Stimulated activated CD4-positive, alpha-beta T cell treated with anti-CD3 and anti-CD28 coated beads, Interleukin-4, amount 100 ng/mL, for 24 hours (primary cell): ENCODE measurements around the gene PTPRF.
"Not testable (repeated sequence)": the region's sequence is repeated elsewhere in the genome, so short reads cannot be mapped to it uniquely, and the experiment has no call there.

Experiments
- DNase-seq: peaks from one replicate; pipeline ENCODE4 v3.0.0-alpha.2; 2020

PTPRF gene

DNA sequence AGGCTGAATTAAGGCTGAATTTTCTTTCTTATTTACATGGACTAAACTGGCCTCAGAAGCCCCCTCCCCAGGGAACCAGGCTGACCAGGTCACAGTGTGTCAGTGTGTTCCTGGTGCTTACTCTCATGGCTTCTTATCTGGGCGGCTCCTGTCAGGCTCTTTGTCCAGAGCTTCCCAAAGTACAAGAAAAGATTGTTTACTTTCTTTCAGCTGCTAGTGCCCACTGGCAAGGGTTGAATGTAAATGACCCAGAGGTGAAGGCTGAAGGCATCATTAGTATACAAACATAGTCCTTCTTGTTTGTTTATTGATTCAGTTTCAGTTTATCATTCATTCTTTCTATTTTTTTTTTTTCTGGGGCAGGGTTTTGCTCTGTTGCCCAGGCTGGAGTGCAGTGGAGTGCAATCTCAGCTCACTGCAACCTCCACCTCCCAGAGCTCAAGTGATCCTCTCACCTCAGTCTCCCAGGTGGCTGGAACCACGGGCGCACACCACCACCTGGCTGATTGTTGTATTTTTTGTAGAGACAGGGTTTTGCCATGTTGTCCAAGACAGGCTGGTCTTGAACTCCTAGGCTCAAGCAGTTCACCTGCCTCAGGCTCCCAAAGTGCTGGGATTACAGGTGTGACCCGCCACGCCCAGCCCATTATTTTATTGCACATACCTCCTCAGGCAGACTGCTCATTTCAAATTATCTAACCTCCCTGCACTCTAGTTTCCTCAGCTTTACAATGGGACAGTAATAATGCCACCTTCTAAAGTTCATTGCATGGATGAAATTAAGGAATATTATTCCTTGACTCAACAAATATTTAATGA, 109.5 kb downstream of the PTPRF start:
- DNase-seq = no peak

DNA sequence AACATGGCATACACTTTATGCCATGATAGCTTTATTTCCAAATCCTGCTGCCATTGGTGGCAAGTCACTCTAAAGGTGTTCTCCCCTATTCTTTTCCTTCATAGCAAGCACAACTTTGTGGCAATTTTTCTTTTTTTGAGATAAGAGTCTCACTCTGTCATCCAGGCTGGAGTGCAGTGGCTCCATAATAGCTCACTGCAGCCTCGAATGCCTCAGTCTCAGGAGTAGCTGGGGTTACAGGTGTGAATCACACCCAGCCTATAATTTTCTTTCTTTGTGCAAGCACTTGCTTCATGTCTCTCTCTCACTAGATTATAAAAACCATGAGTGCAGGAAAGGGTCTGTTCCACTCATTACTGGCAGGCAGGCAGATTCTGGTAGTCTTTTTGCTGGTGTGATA, 113.9 kb downstream of the PTPRF start:
- no peak for DNase-seq

- no peak for DNase-seq
Measured at GRCh38 chr1:43645461-43645860, 114.8 kb downstream of the PTPRF start.

GRCh38 chr1:43647331-43647730, 116.6 kb downstream of the PTPRF start:
- not testable (repeated sequence) for DNase-seq

DNA sequence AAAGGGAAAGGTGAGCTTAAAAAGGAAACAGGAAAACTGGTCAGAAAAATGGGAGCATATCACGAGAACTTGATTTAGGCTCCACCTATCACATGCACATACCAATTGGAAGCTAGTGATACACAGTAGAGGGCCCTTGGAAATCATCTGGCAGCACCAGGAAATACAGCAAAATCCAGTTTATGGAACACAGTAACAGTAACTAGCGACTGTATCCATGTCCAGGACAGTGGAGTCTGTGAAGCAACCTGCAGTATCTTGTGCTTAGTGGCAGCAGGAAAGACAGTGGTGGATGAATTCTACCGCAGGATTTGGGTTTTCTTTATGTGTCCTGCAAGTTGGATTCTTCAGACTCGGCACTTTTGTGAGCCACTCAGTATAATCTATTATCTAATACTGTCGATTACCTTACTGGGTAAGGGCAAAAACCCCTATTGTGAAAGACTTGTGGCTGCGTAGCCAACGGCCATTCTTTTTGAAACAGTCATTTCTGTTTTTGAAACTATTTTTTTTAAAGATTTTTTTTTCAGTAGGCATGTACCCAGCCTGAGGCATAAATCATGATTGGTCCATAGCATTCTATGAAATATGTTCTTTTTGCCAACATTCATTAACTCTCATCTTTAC, 117.7 kb downstream of the PTPRF start:
- DNase-seq = no peak

DNA sequence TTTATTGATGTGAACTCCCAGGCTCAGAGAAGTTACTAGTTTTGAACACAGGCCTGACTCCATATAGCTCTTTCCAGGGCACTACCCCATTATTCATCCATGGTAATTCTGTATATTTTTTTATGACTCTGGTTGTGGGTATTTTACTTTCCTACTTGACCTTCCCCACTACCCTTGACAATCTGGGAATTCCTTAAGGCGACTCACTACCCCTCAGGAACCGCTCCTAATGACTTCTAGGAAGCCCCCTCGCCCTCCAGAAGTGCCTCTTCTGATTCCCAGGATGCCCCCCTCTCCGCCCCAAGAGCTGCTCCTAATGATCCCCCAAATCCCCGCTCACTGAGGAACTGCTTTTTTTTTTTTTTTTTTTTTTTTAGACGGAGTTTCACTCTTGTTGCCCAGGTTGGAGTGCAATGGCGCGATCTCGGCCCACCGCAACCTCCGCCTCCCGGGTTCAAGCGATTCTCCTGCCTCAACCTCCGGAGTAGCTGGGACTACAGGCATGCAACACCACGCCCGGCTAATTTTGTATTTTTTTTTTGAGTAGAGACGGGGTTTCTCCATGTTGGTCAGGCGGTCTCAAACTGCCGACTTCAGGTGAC, 118.3 kb downstream of the PTPRF start:
- DNase-seq = no peak

DNA sequence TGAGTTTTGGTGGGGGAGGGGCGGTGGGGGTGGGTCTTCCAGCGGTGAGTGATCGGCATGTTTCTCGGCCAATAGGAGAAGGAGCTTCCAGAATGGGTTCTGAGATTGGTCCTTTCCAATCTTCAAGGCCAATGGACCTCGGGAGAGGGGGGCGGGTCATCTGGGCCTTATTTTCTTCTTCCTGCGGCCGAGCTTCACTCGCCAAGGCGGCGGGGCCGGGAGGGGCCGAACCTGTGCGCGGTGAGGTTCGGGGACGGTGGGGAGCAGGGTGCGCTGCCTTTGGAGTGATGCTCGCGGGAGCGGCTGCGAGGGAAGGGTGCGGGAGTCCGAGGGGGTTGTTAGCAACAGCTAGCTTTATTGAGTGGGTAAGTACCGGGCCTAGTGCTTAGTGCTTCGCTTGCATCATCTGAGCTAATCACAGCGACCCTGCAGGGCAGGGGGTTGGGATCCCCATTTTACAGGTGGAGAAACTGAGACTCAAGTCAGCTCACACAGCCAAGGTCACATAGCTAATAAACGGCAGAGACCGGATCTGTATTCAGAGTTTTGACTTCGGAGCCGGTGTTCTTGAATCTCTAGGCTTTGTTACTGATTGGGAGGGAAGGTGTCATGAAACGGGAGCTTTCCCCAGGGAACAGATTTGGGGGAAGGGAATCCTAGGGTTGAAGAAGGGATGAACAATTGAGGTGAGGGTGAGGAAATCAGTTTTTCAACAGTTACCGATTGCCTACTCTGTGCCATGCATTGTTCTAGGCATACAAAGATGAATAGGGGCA, 119.8 kb downstream of the PTPRF start:
- DNase-seq = peak; percentile 95

DNA sequence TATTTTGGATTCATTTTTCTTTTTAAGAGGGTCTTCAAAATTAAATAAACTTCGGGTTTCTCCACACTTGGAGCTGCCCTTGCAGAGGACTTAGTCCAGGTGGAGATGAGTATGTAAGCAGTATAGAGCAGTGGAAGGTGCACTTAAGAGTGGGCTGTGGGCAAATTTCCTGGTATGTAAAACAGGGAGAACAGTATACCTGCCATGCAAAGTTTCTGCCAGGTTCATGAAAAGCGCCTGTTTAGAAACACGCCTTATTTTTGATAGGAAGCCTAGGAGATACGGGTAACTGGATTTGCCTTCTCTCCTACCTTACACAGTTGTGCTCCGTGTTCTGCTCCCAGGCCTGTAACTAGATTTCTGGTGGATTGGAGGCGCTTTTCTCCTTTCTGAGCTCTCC, 120.5 kb downstream of the PTPRF start:
- DNase-seq = no peak

- no peak for DNase-seq
Measured at GRCh38 chr1:43651902-43652301, 121.2 kb downstream of the PTPRF start.

DNA sequence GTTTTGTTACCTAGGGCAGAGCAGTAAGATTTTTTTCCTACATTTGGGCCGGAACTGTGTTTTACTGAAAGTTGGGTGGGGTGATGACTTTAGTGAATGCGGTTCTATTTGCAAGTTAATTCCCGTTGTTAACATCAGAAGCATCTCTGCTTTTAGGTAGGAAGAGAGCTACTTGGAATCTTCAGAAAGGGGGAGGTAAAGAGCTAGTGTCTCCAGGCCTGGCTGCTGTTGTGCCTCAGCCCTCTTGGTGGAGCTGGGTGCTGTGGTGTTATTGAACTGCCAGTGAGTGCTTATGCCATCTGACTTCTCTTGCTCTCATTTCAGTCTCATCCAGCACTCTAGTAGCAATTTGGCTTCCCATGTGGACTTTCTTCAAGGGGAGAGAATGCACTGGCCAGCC, 122.7 kb downstream of the PTPRF start:
- no peak for DNase-seq

GRCh38 chr1:43653893-43654292, 123.2 kb downstream of the PTPRF start:
- DNase-seq = no peak

DNA sequence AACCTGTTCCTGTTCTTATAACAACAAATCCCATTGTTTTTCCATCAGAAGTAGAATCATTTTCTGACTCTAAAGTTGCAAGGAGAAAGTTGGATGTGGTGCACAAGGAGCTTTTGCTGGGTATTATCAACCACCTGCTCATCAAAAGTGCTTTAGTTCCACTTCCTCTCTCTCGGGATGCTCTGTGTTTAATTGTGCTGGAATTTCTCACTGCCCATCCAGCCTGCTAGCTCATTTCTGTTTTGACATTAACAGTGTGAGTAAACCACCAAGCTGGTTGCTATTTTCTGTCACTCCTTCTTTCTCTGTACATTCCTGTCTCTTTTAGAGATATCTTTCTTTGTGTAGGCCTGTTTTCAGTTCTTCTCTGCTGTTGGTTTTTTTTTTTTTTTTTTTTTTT, 125.3 kb downstream of the PTPRF start:
- DNase-seq = no peak

- DNase-seq = no peak
Measured at GRCh38 chr1:43659212-43660166, 128.8 kb downstream of the PTPRF start.

DNA sequence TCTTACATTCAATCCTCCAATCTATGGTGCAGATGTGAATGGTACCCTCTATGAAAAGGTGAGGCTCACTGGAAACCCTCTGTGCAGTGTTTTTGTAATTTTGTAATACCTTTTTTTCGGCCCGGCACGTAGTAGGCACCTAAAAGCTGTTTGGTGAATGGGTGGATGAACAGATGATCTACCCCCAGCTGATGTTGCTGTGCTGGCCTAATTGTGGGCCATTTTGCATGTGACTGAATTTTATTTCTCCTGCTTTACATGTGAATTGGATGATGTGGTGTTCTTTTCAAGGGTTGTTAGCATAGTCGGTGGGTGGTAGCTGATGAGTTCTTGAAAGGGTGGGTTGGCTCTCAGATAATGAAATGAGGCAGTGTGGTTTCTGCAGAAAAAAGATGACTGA, 129.7 kb downstream of the PTPRF start:
- no peak for DNase-seq

GRCh38 chr1:43664369-43664768, 133.7 kb downstream of the PTPRF start:
- no peak for DNase-seq

GRCh38 chr1:43666608-43667007, 135.9 kb downstream of the PTPRF start:
- no peak for DNase-seq

DNA sequence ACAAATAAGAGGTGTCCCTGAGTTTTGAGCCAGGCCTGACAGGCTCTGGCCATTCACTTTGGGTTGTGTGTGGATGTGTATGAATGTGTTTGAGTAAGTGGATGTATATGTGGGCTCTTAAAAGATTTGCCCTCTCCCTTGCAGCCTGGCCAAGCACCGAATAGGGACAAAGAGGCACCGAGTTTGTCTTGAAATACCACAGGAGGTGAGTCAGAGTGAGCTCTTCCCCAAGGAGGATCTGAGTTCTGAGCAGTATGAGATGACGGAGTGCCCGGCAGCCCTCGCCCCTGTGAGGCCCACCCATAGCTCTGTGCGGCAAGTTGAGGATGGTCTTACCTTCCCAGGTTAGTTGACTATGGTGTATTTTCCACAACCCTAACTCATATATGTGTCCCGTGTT, 138.3 kb downstream of the PTPRF start:
- DNase-seq = no peak

DNA sequence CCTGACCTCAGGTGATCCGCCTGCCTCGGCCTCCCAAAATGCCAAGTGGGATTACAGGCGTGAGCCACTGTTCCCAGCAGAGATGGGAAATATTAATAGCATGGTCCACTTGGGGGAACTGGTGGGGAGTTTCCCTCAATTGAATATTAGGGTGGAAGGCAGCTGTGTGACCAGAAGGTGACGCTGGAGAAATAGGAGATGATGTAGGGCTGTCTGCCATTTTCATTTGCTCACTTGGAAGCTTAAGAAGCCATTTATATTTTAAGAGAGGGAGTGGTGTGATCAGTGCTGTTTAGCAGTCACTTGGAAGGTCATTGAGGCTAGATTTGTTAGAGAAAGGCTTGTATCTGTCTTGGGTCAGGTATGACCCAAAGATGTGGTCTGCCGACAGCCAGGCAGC, 139.2 kb downstream of the PTPRF start:
- no peak for DNase-seq

DNA sequence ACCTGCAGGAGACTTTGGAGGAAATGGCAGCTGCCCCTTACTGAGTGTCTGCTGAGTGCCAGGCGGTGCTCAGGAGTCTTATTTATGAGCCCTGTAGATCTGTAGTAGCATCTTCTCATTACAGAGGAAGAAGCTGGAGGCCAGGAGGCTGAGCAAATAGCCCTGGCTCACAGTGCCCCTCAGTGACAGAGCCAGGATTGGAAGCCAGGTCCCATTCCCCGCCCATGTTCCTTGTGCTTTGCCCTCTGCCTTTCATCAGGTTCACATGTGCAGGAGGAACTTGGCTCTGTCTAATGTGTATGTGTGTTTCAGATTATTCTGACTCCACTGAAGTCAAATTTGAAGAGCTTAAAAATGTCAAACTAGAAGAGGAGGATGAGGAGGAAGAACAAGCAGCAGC, 140.5 kb downstream of the PTPRF start:
- no peak for DNase-seq

GRCh38 chr1:43671626-43672330, 141.1 kb downstream of the PTPRF start:
- no peak for DNase-seq

GRCh38 chr1:43673261-43673660, 142.6 kb downstream of the PTPRF start:
- no peak for DNase-seq
